ENCODE measurements around the gene MAP4K4.

Gene MAP4K4

GRCh38 chr2:101815739-101816391 lies 118.4 kb downstream of the MAP4K4 start:
- DNase-seq (ENCODE audit: low read depth, low spot score): no peak

- DNase-seq (ENCODE audit: low read depth, low spot score): no peak
Measured at GRCh38 chr2:101816598-101816997, 119.1 kb downstream of the MAP4K4 start.

GRCh38 chr2:101817481-101817880 lies 120.0 kb downstream of the MAP4K4 start:
- DNase-seq (ENCODE audit: low read depth, low spot score): no peak

- no peak for DNase-seq (ENCODE audit: low read depth, low spot score)
Measured at GRCh38 chr2:101818531-101819451, 121.3 kb downstream of the MAP4K4 start.

GRCh38 chr2:101820519-101820918 lies 123.0 kb downstream of the MAP4K4 start:
- no peak for DNase-seq (ENCODE audit: low read depth, low spot score)

GRCh38 chr2:101821059-101821805 lies 123.7 kb downstream of the MAP4K4 start:
- DNase-seq (ENCODE audit: low read depth, low spot score): no peak

GRCh38 chr2:101821828-101822458 lies 124.4 kb downstream of the MAP4K4 start:
- DNase-seq (ENCODE audit: low read depth, low spot score): no peak

GRCh38 chr2:101823347-101823791 lies 125.9 kb downstream of the MAP4K4 start:
- peak; percentile 20 for DNase-seq (ENCODE audit: low read depth, low spot score)

GRCh38 chr2:101823859-101824258 lies 126.4 kb downstream of the MAP4K4 start:
- no peak for DNase-seq (ENCODE audit: low read depth, low spot score)

GRCh38 chr2:101826716-101827115 lies 129.2 kb downstream of the MAP4K4 start:
- no peak for DNase-seq (ENCODE audit: low read depth, low spot score)

- no peak for DNase-seq (ENCODE audit: low read depth, low spot score)
Measured at GRCh38 chr2:101827246-101827645, 129.7 kb downstream of the MAP4K4 start.

- no peak for DNase-seq (ENCODE audit: low read depth, low spot score)
Measured at GRCh38 chr2:101828257-101828656, 130.8 kb downstream of the MAP4K4 start.

- no peak for DNase-seq (ENCODE audit: low read depth, low spot score)
Measured at GRCh38 chr2:101828673-101829334, 131.3 kb downstream of the MAP4K4 start.

GRCh38 chr2:101829429-101829828 lies 131.9 kb downstream of the MAP4K4 start:
- no peak for DNase-seq (ENCODE audit: low read depth, low spot score)

GRCh38 chr2:101830146-101830545 lies 132.6 kb downstream of the MAP4K4 start:
- DNase-seq (ENCODE audit: low read depth, low spot score): no peak

GRCh38 chr2:101830555-101830954 lies 133.0 kb downstream of the MAP4K4 start:
- DNase-seq (ENCODE audit: low read depth, low spot score): no peak

GRCh38 chr2:101831351-101831865 lies 133.9 kb downstream of the MAP4K4 start:
- peak; percentile 22 for DNase-seq (ENCODE audit: low read depth, low spot score)

- DNase-seq (ENCODE audit: low read depth, low spot score): no peak
Measured at GRCh38 chr2:101832114-101832513, 134.6 kb downstream of the MAP4K4 start.

- DNase-seq (ENCODE audit: low read depth, low spot score): no peak
Measured at GRCh38 chr2:101833890-101834523, 136.5 kb downstream of the MAP4K4 start.

- DNase-seq (ENCODE audit: low read depth, low spot score): no peak
Measured at GRCh38 chr2:101837354-101837753, 139.8 kb downstream of the MAP4K4 start.
